ENCODE measurements around the gene MBD5.

MBD5 gene

DNA sequence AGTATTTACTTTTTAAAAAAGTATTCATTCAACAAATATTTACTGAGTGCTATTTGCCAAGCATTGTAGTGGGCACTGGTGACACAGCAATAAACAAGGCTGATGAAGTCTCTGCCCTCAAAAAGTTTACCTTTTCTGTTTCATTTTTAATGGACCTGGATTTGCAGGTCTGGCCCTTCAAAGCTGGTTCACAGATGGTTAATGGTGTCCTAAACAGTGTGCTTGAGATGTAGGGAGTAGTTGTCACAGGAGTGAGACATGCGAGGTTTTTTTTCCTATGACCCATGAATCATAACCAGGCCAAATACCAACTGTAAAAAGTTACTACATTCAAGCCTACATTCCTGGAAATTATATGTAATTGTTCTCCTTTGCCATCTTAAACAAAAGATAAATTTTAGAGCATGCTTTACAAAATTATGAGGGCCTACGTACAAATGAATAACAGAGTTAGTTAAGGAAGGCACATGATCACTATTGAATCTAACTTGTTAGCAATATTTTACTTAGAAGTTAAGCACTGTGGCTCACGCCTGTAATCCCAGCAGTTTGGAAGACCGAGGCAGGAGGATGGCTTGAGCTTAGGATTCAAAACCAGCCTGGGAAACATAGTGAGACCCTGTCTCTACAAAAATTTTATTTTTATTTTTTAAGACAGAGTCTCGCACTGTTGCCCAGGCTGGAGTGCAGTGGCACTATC lies 223.9 kb downstream of the MBD5 start:
- H3K27ac ChIP-seq, result no peak overlapping the region
- TF ChIP-seq, protein P1, sequence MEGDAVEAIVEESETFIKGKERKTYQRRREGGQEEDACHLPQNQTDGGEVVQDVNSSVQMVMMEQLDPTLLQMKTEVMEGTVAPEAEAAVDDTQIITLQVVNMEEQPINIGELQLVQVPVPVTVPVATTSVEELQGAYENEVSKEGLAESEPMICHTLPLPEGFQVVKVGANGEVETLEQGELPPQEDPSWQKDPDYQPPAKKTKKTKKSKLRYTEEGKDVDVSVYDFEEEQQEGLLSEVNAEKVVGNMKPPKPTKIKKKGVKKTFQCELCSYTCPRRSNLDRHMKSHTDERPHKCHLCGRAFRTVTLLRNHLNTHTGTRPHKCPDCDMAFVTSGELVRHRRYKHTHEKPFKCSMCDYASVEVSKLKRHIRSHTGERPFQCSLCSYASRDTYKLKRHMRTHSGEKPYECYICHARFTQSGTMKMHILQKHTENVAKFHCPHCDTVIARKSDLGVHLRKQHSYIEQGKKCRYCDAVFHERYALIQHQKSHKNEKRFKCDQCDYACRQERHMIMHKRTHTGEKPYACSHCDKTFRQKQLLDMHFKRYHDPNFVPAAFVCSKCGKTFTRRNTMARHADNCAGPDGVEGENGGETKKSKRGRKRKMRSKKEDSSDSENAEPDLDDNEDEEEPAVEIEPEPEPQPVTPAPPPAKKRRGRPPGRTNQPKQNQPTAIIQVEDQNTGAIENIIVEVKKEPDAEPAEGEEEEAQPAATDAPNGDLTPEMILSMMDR (conservative IDR thresholded peaks at IDR 0.05), result no peak

DNA sequence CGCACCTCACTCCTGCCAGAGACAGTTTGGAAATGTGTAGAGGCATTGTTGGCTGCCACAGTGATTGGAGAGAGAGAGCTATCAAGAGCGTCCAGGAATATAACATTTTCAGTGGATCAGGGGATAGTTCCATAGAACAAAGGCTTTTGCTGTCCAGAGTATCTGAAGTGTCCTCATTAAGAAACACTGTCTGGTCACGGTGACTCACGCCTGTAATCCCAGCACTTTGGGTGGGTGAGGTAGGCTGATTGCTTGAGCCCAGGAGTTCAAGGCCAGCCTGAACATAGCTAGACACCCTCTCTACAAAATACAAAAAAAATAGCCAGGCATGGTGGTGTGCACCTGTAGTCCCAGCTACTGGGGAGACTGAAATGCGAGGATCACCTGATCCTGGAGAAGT lies 231.1 kb downstream of the MBD5 start:
- H3K27ac ChIP-seq, result no peak overlapping the region
- TF ChIP-seq, protein P1 (conservative IDR thresholded peaks at IDR 0.05), result no peak

DNA sequence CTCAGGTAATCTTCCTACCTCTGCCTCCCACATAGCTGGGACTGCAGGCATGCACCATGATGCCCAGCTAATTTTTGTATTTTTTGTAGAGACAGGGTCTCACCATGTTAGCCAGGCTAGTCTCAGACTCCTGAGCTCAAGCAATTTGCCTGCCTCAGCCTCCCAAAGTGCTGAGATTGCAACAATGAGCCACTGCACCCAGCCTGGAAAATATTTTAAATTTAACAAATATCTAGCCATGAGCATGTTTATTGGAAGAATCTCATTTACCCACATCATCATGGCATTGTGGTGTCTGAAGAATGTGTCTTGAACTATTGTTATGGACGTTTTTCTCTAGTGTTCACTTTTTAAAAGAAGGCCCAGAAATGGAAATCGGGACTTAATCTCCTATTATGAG lies 231.8 kb downstream of the MBD5 start:
- H3K27ac ChIP-seq, result no peak overlapping the region

DNA sequence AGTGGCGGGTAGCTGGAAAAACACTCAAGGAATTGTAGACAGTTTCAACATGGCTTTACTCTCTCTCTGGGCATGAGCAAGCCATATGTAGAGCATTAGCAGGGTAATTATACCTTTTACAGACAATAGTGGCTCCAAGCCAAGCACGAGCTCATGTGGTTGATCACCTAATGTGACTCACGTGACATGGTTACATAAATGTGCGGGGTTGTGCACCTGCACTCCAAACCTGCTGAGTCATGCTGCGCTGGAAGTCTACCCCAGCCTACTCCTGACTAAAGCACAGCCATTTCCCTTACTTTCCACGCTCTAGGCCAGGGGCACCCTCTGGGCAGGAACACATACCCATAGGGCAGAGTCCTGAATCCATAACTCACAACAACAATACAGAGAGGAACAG lies 232.8 kb downstream of the MBD5 start:
- no peak overlapping the region for H3K27ac ChIP-seq
- TF ChIP-seq, protein P1 (conservative IDR thresholded peaks at IDR 0.05), result no peak

More for the DNA sequence above, 231.8 kb downstream of the MBD5 start:
- TF ChIP-seq, protein P1 (conservative IDR thresholded peaks at IDR 0.05), result no peak

DNA sequence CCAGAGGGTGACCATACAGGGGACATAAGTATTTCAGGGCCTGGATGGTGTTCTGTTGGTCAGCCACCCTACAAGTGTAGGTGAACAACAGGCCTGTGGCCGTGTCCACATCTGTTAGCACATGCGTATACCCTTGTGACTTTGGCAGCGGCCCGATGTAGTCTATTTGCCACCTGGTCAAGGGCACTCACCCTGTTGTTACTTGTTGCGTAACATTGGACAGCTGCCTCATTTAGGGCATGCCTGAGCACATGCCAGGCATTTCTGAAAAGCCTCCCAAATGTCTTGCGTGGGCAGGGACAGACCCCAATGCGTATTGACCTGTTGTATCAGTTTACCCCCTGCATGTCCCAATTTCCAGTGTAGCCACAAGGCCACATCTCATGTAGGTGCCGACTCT lies 235.0 kb downstream of the MBD5 start:
- no peak overlapping the region for H3K27ac ChIP-seq
- TF ChIP-seq, protein P1 (conservative IDR thresholded peaks at IDR 0.05), result no peak

DNA sequence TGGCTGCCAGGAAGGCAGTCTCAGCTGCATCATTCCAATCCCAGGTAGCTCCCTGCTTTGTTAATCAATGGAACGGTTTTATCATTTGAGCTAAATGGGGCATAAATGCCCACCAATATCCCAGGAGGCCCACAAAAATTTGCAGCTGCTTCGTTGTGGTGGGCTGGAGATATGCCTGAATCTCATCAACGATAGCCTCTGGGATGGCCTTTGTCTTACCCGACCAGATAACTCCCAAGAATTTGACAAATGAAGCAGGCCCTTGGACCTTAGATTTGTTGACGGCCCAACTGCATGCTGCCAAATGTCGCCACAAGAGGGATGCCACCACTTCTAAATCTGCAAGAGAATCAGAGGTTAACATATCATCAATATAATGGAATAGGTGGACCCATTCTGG lies 236.4 kb downstream of the MBD5 start:
- TF ChIP-seq, protein P1 (conservative IDR thresholded peaks at IDR 0.05), result no peak
- no peak overlapping the region for H3K27ac ChIP-seq

DNA sequence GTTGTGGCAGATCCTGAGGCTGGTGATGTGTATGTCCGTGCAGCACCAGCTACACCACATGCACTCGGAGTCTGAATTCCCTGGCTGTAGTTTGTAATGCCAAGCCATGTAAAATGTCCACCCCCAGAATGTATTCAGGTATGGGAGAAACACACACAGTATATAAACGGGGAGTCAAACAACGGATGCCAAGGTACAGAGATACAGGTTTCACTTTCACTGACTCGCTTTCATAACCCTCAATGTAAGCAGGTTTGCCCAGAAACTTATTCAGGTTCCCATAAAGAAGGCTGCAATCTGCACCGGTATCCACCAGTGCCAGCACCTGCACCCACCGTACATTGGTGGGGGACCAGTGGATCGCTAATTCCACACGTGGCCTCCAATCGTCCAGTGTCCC lies 237.2 kb downstream of the MBD5 start:
- TF ChIP-seq, protein P1 (conservative IDR thresholded peaks at IDR 0.05), result no peak
- no peak overlapping the region for H3K27ac ChIP-seq
